GM12872 (cell line): ENCODE measurements around the gene ARHGEF40.

Source experiments
- CTCF ChIP-seq: IDR thresholded peaks from 3 replicates; pipeline ENCODE4 v1.5.1; 2011; ENCODE audit warnings: low read depth, mild to moderate bottlenecking, low read length, moderate library complexity; ENCODE audit not compliant: insufficient read depth

ARHGEF40 gene

GRCh38 chr14:21041676-21042433 lies 28.2 kb upstream of the ARHGEF40 start, which contains the start of gene RNASE7:
Gene RNASE7 (plus strand): TSS chr14:21042362. CDS start chr14:21042993, 631 bp downstream.
- TF ChIP-seq CTCF: no peak

- TF ChIP-seq CTCF: no peak
Measured at GRCh38 chr14:21042918-21043317, 27.2 kb upstream of the ARHGEF40 start.

GRCh38 chr14:21043387-21043973 lies 26.6 kb upstream of the ARHGEF40 start:
- TF ChIP-seq CTCF: no peak

GRCh38 chr14:21043974-21044618 lies 26.0 kb upstream of the ARHGEF40 start:
- TF ChIP-seq CTCF: no peak

GRCh38 chr14:21047378-21047781 lies 22.7 kb upstream of the ARHGEF40 start:
- no peak for TF ChIP-seq CTCF

GRCh38 chr14:21048638-21049037 lies 21.5 kb upstream of the ARHGEF40 start:
- no peak for TF ChIP-seq CTCF

- TF ChIP-seq CTCF: no peak
Measured at GRCh38 chr14:21049271-21049673, 20.8 kb upstream of the ARHGEF40 start.
